Trophoblast cell (in vitro differentiated cells and primary cell): ENCODE data around the gene ADAMTSL2.
A peak's percentile ranks its signal among the peaks of the same experiment; 100 is the strongest.

Experiments
- DNase-seq, 2 donors: peaks; one replicate each; pipeline ENCODE4 v3.0.0-alpha.2; 2016
- H2AFZ ChIP-seq: 2 replicates; pipeline ENCODE4 v1.6.1; 2013; ENCODE audit warnings: low read length, moderate library complexity, mild to moderate bottlenecking; ENCODE audit not compliant: insufficient read depth, poor library complexity
- H2AK5ac ChIP-seq: 2 replicates; pipeline ENCODE4 v1.6.1; 2013; ENCODE audit warnings: mild to moderate bottlenecking, low read length
- H2BK120ac ChIP-seq: 2 replicates; pipeline ENCODE4 v1.6.1; 2013; ENCODE audit warnings: low read length, mild to moderate bottlenecking, moderate library complexity; ENCODE audit not compliant: insufficient read depth, poor library complexity
- H2BK12ac ChIP-seq: 2 replicates; pipeline ENCODE4 v1.6.1; 2013; ENCODE audit warnings: mild to moderate bottlenecking, low read length, moderate library complexity
- H2BK5ac ChIP-seq: 2 replicates; pipeline ENCODE4 v1.6.1; 2013; ENCODE audit warnings: low read length, low read depth, moderate library complexity, mild to moderate bottlenecking; ENCODE audit not compliant: poor library complexity
- H3K14ac ChIP-seq: 2 replicates; pipeline ENCODE4 v1.6.1; 2013; ENCODE audit warnings: mild to moderate bottlenecking, low read length
- H3K18ac ChIP-seq: 2 replicates; pipeline ENCODE4 v1.6.1; 2013; ENCODE audit warnings: mild to moderate bottlenecking, low read length
- H3K23ac ChIP-seq: 2 replicates; pipeline ENCODE4 v1.6.1; 2013; ENCODE audit warnings: low read length
- H3K27ac ChIP-seq: 2 replicates; pipeline ENCODE4 v1.5.1; 2013; ENCODE audit warnings: low read depth, mild to moderate bottlenecking, inconsistent platforms, low read length, moderate library complexity
- H3K27me3 ChIP-seq: 2 replicates; pipeline ENCODE4 v1.6.1; 2013; ENCODE audit warnings: inconsistent platforms, mild to moderate bottlenecking, low read length, moderate library complexity; ENCODE audit not compliant: insufficient read depth
- H3K36me3 ChIP-seq, 2 experiments: 1 replicate in 1 of 2; 2 replicates in 1 of 2; pipeline ENCODE4 v1.6.1; 2013; ENCODE audit warnings: low read length in 2 of 2, mild to moderate bottlenecking in 2 of 2, moderate library complexity in 1 of 2; ENCODE audit not compliant: insufficient read depth in 2 of 2, control insufficient read depth in 1 of 2
- H3K4ac ChIP-seq: 2 replicates; pipeline ENCODE4 v1.6.1; 2013; ENCODE audit warnings: low read depth, mild to moderate bottlenecking, low read length, moderate library complexity
- H3K4me1 ChIP-seq, 2 experiments: 1 replicate in 1 of 2; 2 replicates in 1 of 2; pipeline ENCODE4 v1.6.1; 2013; ENCODE audit warnings: low read length in 2 of 2, mild to moderate bottlenecking in 2 of 2, moderate library complexity in 1 of 2; ENCODE audit not compliant: insufficient read depth in 2 of 2, control insufficient read depth in 1 of 2
- H3K4me2 ChIP-seq: 2 replicates; pipeline ENCODE4 v1.6.1; 2013; ENCODE audit warnings: inconsistent platforms, mild to moderate bottlenecking, low read length, moderate library complexity
- H3K4me3 ChIP-seq: 2 replicates; pipeline ENCODE4 v1.5.1; 2013; ENCODE audit warnings: mild to moderate bottlenecking, low read depth, low read length, inconsistent platforms
- H3K79me1 ChIP-seq: one replicate; pipeline ENCODE4 v1.6.1; 2013; ENCODE audit warnings: low read length
- H3K79me2 ChIP-seq: 2 replicates; pipeline ENCODE4 v1.6.1; 2013; ENCODE audit warnings: low read length, mild to moderate bottlenecking; ENCODE audit not compliant: control insufficient read depth, insufficient read depth, poor library complexity
- H3K9ac ChIP-seq: 2 replicates; pipeline ENCODE4 v1.6.1; 2013; ENCODE audit warnings: mild to moderate bottlenecking, low read length
- H3K9me3 ChIP-seq: 2 replicates; pipeline ENCODE4 v1.6.1; 2013; ENCODE audit warnings: low read depth, mild to moderate bottlenecking, control low read depth, inconsistent platforms, low read length; ENCODE audit not compliant: insufficient read depth
- H4K12ac ChIP-seq: 2 replicates; pipeline ENCODE4 v1.6.1; 2013; ENCODE audit warnings: low read depth, mild to moderate bottlenecking, low read length, moderate library complexity
- H4K8ac ChIP-seq: 2 replicates; pipeline ENCODE4 v1.6.1; 2013; ENCODE audit warnings: low read depth, mild to moderate bottlenecking, low read length, moderate library complexity
- H4K91ac ChIP-seq: one replicate; pipeline ENCODE4 v1.6.1; 2013; ENCODE audit warnings: low read depth, mild to moderate bottlenecking, low read length, moderate library complexity
- WGBS: extraction: QIAGEN DNeasy Blood & Tissue Kit; methylation state at CpG from one replicate; pipeline ENCODE4 v1.1.7; 2013; ENCODE audit warnings: missing lambda C conversion rate; ENCODE audit not compliant: insufficient read length, insufficient coverage; ENCODE audit errors: extremely low coverage; 5-methylcytosine and 5-hydroxymethylcytosine counted together

Gene ADAMTSL2

DNA sequence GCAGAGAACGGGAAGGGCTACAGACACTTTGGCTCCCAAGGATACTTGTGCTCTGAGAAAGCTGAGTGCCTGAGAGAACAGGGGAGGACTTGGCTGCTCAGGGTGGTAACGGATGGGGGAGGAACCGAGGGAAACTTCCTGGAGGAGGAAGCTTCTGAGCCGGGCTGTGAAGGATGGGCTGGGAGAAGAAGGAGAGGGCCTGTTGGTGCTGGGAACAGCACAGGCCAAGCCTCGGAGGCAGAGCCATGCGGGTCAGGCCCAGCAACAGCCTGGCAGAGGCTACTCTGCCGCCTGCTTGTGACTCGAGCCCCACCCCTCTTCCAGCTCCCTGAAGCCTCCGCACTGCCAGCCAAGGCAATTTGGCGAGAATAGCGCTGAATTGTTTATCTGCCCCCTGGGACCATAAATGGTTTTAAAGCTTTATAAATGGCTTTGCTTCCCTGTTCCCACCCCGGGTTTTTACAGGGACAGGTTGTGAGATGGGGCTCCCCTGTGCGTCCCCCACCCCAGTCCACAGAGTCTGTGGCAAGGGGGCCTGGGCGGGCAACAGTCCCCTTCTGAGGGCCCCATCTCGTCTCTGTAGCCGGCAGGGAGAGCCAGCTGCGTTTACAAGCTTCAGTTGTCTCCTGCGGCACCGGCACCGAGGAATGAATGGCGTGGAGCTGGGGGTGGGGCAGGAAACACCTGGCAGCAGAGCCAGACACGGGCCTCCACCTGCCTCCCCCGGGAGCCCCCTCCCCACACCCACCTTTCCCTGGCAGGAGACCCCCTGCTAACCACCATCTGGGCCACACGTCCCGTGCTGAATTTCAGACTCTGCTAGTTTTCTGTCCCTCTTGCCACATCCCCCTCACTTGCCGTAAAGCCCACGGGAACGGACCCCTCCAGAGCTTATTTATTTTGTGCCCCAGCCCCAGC is 50.3 kb downstream of the ADAMTSL2 start:
- H4K8ac ChIP-seq: no peak overlapping the region
- peaks cover 31 to 35% of the 10 kb centered on the region in 2 experiments for H3K4me1 ChIP-seq
- peak overlapping the region; percentile 58 for H2BK5ac ChIP-seq
- H2AFZ ChIP-seq: peak overlapping the region; percentile 4
- peak overlapping the region; percentile 83 for H2BK120ac ChIP-seq
- H3K27me3 ChIP-seq: no peaks in the 10 kb centered on the region
- peak overlapping the region; percentile 94 for H2BK12ac ChIP-seq
- H2AK5ac ChIP-seq: peak overlapping the region; percentile 94
- peak overlapping the region; percentile 97 for H4K91ac ChIP-seq
- no peak overlapping the region for H3K4me2 ChIP-seq
- H3K14ac ChIP-seq: peak overlapping the region; percentile 92
- H3K36me3 ChIP-seq: no peaks in the 10 kb centered on the region
- no peak overlapping the region for H4K12ac ChIP-seq
- no peak overlapping the region for H3K9ac ChIP-seq
- no peak for DNase-seq
- no CpG with 5 or more reads among the region's 28 CpGs for WGBS
- no peak overlapping the region for H3K4me3 ChIP-seq
- no peak overlapping the region for H3K23ac ChIP-seq
- peaks cover 5% of the 10 kb centered on the region for H3K9me3 ChIP-seq
- peaks cover 27% of the 10 kb centered on the region for H3K79me1 ChIP-seq
- H3K79me2 ChIP-seq: peaks cover 3% of the 10 kb centered on the region
- H3K4ac ChIP-seq: peak overlapping the region; percentile 43
- peak overlapping the region; percentile 56 for H3K18ac ChIP-seq
- peak overlapping the region; percentile 90 for H3K27ac ChIP-seq

DNA sequence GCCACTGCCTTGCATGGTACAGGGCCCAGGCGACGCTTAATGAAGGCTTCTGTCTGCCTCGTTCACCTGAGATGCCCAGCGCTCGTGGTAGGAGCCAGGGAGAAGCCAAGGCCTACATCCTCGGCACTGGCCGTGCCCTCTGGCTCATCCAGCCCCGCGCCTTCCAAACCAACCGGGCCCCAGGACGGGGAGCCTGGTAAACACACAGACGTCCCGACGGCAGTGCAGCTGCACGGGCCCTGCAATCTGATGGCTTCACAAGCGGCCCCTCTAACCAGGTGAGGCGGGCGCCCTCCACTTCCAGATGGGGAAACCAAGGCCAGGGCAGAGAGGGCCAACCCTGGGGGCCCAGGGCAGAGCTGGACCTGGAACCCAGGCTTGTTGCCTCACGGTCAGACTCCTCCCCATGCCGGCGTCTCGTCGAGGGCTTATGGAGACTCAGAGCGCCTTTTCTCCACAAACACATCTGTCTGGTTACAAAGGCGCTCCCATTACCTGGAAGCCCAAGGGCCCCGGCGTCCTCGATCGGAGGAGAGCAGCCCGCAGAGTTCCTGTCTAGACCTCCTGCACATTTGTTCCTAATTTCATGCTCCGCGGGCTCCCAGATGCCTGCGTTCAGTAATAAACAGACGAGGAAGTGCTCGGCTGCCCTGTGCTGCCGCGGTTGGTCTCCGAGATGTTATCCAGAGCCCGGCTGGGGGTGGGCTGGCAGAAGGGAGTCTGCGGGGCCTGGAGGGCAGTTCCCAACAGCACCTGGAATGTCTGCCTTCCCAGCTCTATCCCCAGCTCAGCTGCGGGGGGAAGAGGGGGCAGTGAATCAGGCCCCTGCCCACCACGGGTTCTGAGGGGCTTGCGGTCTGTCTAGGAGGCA is 51.2 kb downstream of the ADAMTSL2 start:
- Histone ChIP-seq H4K91ac (peak overlapping the region; percentile 97), H3K36me3 (no peaks in the 10 kb centered on the region), H2BK5ac (peak overlapping the region; percentile 71), H3K9ac (no peak overlapping the region), H3K9me3 (peaks cover 5% of the 10 kb centered on the region), H3K4me3 (no peak overlapping the region), H3K27ac (peak overlapping the region; percentile 90), H2AFZ (peak overlapping the region; percentile 4), H2AK5ac (peak overlapping the region; percentile 94), H4K8ac (peak overlapping the region; percentile 54), H3K27me3 (no peaks in the 10 kb centered on the region), H2BK12ac (peak overlapping the region; percentile 94), H3K4me1 (peaks cover 31 to 35% of the 10 kb centered on the region in 2 experiments), H3K79me2 (peaks cover 3% of the 10 kb centered on the region), H3K4ac (peak overlapping the region; percentile 64), H2BK120ac (peak overlapping the region; percentile 86), H3K79me1 (peaks cover 27% of the 10 kb centered on the region), H3K23ac (no peak overlapping the region), H3K18ac (peak overlapping the region; percentile 31), H3K4me2 (peak overlapping the region; percentile 38), H3K14ac (peak overlapping the region; percentile 92), H4K12ac (peak overlapping the region; percentile 72)
- no peak for DNase-seq
- no CpG with 5 or more reads among the region's 43 CpGs for WGBS

DNA sequence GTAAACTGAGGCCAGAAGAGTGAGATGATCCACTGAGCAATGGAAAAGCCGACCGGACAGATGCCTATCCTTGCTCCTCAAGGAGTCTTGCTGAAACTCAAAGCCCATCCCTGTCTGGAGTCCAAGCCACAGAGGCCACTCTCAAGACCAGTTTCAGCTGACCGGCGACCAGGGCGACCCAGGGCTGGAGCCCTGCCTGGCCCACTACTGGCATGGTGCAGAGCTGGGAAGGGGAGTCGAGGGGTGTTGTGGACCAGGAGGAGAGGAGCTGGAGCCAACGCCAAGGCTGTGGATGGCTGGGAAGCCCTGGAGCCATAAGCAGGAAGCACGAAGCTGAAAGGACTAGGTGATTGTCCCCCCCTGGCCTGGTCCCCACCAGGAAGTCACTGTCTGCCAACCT is 52.5 kb downstream of the ADAMTSL2 start:
- Histone ChIP-seq H3K18ac (no peak overlapping the region), H4K91ac (peak overlapping the region; percentile 94), H3K4me2 (no peak overlapping the region), H3K14ac (peak overlapping the region; percentile 16), H2AFZ (no peak overlapping the region), H2BK120ac (peak overlapping the region; percentile 86), H3K4me3 (no peak overlapping the region), H3K79me1 (peaks cover 27% of the 10 kb centered on the region), H3K79me2 (peaks cover 3% of the 10 kb centered on the region), H3K36me3 (no peaks in the 10 kb centered on the region), H2AK5ac (peak overlapping the region; percentile 71), H3K27ac (no peak overlapping the region), H3K23ac (no peak overlapping the region), H3K9ac (no peak overlapping the region), H2BK12ac (peak overlapping the region; percentile 93), H3K27me3 (no peaks in the 10 kb centered on the region), H3K4ac (no peak overlapping the region), H4K8ac (no peak overlapping the region), H2BK5ac (peak overlapping the region; percentile 2), H3K4me1 (peaks cover 25 to 32% of the 10 kb centered on the region in 2 experiments), H4K12ac (no peak overlapping the region), H3K9me3 (peaks cover 5% of the 10 kb centered on the region)
- no CpG with 5 or more reads among the region's 8 CpGs for WGBS
- no peak for DNase-seq

DNA sequence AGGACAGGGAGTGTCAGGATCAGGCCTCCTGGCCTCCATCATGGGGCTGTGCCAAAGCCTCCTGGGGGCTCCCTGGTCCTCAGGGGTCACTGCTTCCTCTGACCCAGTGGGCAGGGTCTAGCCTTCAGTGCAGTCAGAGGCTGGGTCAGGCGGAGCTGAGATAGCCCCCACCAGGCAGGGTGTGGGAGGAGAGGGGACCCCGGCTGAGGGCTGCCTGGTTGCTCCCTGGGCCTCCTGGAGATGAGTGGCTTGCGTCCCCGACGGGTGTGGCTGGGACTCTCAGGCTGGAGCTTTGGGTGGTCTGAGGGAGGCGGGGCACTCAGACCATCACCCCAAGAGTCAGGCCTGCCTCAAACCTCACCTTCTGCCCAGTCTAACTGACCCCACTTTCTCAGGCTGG is 53.0 kb downstream of the ADAMTSL2 start:
- Histone ChIP-seq H3K27me3 (no peaks in the 10 kb centered on the region), H3K9ac (no peak overlapping the region), H2BK5ac (no peak overlapping the region), H3K9me3 (peaks cover 5% of the 10 kb centered on the region), H3K4me1 (peaks cover 25 to 32% of the 10 kb centered on the region in 2 experiments), H3K4me3 (no peak overlapping the region), H3K79me2 (peaks cover 3% of the 10 kb centered on the region), H3K18ac (peak overlapping the region; percentile 30), H4K12ac (no peak overlapping the region), H2BK120ac (peak overlapping the region; percentile 86), H3K79me1 (peaks cover 27% of the 10 kb centered on the region), H2BK12ac (peak overlapping the region; percentile 93), H3K4me2 (no peak overlapping the region), H4K91ac (peak overlapping the region; percentile 94), H3K27ac (no peak overlapping the region), H3K4ac (no peak overlapping the region), H2AK5ac (peak overlapping the region; percentile 47), H2AFZ (no peak overlapping the region), H3K36me3 (no peaks in the 10 kb centered on the region), H4K8ac (no peak overlapping the region), H3K23ac (no peak overlapping the region), H3K14ac (no peak overlapping the region)
- no CpG with 5 or more reads among the region's 6 CpGs for WGBS
- no peak for DNase-seq
